ENCODE results near the gene TNFRSF25.

TNFRSF25 gene, protein sequence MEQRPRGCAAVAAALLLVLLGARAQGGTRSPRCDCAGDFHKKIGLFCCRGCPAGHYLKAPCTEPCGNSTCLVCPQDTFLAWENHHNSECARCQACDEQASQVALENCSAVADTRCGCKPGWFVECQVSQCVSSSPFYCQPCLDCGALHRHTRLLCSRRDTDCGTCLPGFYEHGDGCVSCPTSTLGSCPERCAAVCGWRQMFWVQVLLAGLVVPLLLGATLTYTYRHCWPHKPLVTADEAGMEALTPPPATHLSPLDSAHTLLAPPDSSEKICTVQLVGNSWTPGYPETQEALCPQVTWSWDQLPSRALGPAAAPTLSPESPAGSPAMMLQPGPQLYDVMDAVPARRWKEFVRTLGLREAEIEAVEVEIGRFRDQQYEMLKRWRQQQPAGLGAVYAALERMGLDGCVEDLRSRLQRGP

DNA sequence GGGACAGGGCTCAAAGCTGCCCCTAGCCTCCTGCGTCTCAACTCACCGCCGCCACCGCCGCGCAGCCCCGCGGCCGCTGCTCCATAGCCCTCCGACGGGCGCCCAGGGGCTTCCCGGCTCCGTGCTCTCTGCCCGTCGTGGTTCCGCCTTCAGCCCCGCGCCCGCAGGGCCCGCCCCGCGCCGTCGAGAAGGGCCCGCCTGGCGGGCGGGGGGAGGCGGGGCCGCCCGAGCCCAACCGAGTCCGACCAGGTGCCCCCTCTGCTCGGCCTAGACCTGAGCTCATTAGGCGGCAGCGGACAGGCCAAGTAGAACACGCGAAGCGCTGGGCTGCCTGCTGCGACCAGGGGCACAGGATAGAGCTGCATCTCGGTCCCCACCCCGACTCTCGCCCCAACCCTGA is at the start of gene TNFRSF25:
TNFRSF25 (minus strand) TSS at position 151 of the 400 bp plus-strand sequence; CDS start at position 85, 66 bp downstream.
- in situ Hi-C loops (cut with HindIII; ENCODE audit: low sequenced_read_pairs), result no loop called here

DNA sequence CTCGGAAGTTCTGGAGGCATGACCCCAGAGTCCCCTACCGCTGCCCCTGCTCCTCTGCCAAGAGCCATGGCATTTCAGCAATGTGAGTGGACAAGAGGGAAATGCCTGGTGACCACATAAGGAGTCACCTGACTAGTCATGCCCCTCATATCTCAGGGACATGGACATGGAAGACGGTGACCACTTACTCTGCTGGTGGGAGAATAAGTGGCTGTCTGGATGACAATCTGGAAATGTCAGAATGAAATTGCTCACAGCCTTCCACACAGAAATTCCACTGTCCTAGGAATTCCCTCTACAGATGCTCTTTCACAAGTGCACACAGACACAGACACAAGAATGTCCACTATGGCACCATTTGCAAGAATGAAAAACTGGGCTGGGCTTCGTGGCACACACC is 49.8 kb upstream of the TNFRSF25 start:
- in situ Hi-C loops (cut with HindIII; ENCODE audit: low sequenced_read_pairs), result no loop called here

DNA sequence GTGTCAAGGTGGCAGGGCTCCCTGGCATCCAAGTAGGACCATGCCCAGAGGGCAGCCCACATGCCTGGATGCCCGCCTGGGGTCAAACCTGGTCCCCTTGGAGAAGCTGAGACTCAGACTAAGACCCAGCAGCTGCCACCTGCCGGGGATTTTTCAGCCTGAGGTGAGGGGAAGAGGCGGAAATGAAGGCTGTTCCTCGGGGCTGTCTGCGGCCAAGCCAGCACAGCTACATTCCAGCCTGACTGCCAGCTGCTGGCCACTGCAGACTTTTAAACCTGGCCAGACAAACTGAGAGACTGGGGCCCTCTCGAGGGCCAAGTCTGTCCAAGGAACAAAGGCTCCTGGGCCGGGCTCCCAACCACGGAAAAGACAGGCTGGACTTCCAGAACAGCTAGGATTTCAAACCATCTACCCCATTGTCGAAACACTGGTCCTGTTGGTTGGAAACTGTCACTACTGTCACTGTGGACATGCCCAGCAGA is 47.4 kb upstream of the TNFRSF25 start:
- in situ Hi-C loops (cut with HindIII; ENCODE audit: low sequenced_read_pairs), result no loop called here

DNA sequence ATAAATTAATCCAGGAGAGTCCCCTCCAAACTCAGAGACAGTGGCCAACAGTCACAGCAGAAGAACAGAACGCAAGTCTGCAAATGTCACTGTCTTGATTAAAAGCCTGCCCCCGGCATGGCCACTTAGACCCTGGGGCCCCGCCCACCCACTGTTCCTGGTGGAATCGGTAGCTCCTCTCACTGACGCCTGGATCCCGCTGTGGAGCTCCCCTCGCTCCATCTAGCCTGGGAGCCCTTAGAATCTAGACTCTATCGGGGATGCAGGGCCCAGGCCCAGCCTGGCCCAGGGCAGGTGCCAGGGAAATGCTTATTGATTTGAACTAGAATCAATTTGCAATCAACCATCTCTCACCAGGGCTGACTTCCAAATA is 46.9 kb upstream of the TNFRSF25 start:
- in situ Hi-C loops (cut with HindIII; ENCODE audit: low sequenced_read_pairs), result no loop called here

DNA sequence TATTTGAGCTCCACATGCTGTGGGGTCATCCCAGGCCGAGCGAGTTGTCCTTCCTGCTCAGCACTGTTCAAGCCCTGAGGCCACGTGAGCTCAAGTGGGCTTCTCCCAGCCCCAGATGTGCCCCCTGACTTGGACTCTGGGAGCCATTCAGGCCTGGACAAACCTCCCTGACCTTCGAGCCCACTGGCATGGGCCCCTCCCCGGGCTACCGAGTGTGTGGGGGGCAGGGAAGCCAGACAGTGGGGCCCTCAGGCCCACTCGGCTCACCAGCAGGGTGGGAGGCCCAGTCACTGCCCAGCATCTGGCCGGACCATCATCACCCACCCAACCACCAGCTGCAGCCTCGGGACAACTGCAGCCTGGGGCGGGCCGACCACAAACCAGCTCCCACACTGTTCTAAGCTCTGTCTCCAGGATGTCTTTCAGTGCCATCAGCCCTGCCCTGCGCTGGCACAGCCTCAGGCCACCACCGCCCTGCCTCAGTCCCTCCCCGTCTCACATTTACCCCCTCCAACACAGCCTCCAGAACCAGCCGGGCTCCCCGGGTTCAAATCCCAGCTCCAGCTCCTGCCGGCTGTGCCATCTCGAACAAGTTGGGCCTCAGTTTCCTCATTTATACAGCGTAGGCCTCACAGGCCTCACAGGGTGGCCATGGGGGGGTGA is 46.4 kb upstream of the TNFRSF25 start:
- in situ Hi-C loops (cut with HindIII; ENCODE audit: low sequenced_read_pairs), result no loop called here

DNA sequence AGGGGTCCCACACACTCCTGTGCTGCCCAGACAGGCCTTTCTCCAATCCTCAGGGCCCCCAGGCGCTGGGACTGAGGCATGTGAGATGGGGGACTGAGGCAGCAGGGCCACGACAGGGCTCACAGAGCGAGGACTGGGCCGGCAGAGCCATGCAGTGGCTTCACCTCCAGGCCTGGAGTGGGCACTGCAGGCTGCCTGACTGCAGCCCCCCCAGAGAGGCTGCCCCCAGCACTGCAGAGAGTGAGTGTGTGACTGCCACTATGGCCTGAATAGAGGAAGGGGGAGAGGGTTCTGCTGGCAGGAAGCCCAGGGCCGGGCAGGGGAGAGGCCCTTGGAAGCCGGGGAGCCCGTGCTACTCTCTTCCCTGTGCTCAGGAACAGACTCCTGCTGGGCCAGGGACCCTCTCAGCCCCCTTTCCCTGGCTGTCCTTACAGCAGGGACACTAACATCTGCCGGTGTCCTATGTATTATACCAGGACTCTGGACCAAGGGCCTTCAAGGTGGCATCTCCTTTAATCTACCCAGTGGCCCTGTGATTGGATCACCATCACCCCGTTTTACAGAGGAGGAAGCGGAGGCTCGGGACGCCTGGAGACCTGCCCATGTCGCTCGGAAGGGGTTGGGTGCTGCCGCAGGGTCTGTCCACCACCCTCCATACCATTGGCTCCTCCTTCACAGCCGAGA is 45.7 kb upstream of the TNFRSF25 start:
- in situ Hi-C loops (cut with HindIII; ENCODE audit: low sequenced_read_pairs), result no loop called here

DNA sequence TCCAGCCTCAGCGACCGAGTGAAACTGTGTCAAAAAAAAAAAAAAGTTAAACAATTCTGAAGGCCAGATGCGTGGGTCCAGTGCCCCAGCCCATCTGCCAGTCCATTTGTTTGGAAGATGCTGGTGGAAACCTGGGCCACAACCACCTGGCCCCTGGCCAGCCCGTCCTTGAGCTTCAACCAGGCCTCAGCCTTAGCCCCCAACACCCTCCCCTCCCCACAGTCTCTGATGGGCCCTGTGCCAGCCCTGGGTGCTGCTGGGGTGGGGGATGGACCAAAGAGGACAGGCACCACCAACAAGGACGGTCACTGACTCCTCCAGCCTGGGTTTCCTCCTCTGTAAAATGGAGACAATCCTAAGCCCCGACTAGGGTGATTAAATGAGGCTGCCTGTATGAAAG is 45.1 kb upstream of the TNFRSF25 start:
- in situ Hi-C loops (cut with HindIII; ENCODE audit: low sequenced_read_pairs), result no loop called here

DNA sequence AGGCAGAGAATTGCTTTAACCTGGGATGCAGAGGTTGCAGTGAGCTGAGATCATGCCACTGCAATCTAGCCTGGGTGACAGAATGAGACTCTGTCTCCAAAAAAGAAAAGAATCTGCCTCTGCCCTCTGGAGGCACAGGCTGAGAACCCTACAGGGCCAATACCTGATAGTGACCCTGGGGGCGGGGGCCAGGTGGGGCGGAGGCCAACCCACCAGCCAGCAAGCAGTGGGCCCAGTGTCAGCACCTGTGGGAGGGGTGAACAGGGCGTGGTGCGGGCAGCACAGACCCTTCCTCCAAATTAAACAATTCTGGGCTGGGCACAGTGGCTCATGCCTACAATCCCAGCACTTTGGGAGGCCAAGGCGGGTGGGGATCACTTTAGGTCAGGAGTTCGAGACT is 44.5 kb upstream of the TNFRSF25 start:
- in situ Hi-C loops (cut with HindIII; ENCODE audit: low sequenced_read_pairs), result no loop called here

DNA sequence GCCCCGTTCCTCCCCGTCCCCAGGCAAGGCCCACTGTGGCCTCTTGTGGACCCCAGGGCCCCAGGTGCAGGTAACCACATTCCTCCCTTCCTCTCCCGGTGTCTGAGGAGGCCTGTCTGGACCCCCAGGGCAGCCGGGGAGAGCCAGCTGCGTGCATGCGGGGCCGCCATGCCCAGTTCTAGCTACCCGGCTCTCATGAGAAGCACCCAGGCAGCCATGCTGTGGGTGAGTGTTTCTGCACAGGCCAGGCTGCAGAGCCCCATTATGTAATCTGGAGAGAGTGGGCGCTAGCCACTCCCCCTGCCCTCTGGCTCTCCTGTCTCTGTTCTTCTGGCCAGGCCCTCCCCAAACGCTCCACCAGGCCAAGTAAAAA is 43.9 kb upstream of the TNFRSF25 start:
- in situ Hi-C loops (cut with HindIII; ENCODE audit: low sequenced_read_pairs), result no loop called here

DNA sequence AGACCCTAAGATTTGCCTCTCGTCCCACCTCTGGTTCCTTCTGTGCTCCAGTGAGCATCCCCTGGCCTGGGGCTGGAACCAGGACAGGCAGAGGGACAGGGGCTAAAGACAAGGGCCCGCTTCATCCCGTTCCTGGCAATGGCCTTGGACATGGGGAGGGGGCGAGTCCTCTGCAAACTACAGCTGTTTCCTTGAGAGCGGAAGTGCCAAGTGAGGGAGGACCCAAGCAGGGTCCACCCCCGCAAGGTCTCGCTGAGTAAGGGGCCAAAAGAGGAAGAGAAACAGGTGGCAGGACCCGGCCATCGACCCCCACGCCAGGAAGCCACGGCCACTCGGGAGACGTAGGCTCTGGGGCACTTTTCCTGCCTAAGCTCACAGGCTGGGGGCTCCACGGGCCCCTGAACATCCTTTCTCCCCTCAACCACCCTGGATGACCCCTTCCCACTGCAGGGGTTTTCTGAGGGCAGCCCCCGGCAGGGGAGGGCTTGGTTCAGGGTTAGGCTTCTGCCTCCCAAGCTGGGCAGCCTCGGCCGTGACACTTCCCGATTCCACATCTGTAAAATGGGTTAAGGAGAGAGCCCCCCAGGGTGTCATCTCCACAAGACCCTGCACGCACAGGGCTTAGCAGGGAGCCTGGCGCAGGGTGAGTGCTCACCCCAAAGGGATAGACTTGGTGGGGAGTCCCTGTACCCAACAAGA is 43.4 kb upstream of the TNFRSF25 start:
- in situ Hi-C loops (cut with HindIII; ENCODE audit: low sequenced_read_pairs), result no loop called here

DNA sequence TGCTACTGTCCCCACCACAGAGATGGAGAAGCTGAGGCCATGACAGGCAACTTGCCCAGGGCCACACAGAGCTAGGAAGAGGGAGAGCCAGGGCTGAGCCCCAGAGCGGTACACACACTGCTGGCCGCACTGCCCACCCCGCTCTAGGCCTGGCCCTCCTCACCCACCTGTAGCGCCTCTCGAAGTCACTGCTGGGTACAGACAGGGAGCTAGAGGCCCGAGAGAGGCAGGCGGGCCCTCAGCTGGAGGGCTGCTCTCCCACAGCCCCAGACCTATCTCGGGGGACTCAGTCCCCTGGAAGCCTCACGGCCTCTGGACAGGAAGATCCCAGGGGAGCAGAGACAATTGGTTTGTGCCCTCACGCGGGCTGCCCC is 42.8 kb upstream of the TNFRSF25 start:
- in situ Hi-C loops (cut with HindIII; ENCODE audit: low sequenced_read_pairs), result no loop called here

DNA sequence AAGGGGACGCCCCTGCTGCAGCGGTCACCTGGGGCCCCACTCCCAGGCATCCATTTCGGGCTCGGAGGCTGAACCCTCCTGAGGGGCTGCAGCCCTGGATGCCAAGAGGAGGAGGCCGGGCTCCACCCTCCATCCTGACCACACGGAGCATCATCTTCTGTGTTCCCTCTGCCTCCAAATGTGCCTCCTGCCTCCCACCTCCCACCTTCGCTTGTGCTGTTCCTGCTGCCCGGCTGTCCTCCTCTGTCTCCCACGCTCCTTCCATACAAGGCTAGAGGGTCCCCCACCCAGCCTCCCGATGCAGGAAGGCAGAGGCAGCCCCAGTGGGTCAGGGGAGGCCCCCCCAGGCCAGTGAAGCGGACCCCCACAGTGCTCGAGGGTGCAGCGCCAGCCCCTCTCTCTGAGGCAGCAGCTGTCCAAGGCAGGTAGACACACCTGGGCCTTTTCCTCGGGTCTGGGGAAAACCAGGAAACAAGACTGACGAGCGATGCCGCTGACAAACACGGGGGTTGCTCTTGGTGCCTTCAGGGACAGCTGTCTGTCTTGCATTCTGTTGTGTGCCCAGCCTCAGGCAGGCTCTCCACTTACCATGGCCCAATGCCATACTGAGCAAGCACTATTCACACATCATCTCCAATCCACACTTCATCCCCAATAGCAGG is 42.3 kb upstream of the TNFRSF25 start:
- in situ Hi-C loops (cut with HindIII; ENCODE audit: low sequenced_read_pairs), result no loop called here

DNA sequence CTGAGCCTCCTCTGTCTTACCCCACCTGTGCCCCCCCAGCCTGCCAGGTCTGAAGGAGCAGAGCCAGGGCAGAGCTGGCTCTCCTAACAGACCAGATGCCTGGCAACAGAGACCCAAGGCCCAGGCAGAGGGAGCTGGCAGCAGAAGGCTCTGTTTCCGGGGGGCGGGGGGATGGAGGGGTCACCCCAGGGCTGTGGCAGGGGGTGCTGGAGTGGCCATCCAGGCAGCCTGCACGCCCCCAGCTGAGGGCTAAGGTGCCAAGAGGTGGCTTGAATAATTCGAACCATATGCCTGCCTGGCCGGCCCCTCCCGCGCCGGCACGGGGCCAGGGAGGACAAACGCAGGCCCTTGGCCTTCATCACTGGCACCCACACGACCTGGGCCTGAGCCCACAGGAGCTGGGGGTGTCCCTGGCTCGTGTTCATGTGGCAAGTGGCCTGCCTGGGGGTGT is 41.5 kb upstream of the TNFRSF25 start:
- in situ Hi-C loops (cut with HindIII; ENCODE audit: low sequenced_read_pairs), result no loop called here

DNA sequence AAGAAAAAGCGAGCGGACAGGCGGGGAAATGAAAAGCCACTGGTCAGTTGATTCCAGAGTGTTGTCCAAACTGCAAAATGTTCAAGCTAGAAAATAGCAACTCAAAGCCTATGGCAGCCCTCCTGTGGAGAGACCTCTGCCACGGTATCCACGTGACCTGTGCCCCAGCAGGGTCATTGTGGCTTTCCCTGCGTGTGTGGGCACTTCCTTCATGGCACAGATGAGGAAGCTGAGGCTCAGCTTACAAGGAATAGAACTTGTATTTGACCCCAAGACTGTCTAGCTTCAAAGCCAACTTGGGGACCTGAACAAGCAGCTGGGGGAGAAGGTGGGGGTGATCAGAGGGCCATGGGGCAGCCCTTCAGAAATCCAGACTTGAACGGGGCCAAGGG is 41.1 kb upstream of the TNFRSF25 start:
- in situ Hi-C loops (cut with HindIII; ENCODE audit: low sequenced_read_pairs), result no loop called here

DNA sequence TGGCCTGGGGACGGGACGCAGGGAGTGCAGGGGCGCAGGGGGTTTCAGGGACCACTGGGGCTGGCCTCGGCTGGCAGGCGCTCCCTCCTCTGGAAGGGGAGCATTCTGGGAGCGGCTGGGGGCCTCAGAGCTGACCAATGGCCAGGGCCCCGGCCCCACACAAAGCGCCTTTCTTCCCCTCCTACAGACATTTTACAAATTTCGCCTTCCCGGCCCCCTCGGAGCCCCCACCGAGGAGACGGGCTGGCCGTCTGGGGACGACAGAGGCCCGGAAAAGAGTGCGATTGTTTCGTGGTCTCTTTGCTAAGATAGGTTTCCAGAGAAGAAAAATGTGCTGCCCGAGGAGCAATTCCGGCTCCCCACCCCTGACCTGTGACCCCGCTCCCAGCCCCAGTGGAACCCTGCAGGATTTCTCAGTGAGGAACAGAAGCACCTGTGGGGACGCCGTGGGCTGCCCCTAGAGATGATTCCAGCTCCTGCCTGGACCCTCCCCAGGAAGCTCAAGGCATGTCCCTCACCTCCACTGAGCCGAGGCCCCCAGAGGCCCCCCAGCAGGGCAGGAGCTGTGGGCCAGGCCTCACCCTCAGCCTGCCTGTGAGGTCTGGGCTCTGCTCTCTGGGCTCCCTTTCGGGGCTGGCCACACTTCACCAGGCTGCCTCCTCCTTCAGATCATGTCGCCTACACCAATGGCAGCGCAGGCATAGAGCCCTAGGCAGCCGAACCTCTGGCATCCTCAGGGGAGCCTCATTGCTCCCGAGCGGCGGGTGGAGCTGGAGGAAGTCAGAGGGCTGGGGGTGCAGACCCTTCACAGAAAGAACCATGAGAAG is 40.5 kb upstream of the TNFRSF25 start:
- in situ Hi-C loops (cut with HindIII; ENCODE audit: low sequenced_read_pairs), result no loop called here

DNA sequence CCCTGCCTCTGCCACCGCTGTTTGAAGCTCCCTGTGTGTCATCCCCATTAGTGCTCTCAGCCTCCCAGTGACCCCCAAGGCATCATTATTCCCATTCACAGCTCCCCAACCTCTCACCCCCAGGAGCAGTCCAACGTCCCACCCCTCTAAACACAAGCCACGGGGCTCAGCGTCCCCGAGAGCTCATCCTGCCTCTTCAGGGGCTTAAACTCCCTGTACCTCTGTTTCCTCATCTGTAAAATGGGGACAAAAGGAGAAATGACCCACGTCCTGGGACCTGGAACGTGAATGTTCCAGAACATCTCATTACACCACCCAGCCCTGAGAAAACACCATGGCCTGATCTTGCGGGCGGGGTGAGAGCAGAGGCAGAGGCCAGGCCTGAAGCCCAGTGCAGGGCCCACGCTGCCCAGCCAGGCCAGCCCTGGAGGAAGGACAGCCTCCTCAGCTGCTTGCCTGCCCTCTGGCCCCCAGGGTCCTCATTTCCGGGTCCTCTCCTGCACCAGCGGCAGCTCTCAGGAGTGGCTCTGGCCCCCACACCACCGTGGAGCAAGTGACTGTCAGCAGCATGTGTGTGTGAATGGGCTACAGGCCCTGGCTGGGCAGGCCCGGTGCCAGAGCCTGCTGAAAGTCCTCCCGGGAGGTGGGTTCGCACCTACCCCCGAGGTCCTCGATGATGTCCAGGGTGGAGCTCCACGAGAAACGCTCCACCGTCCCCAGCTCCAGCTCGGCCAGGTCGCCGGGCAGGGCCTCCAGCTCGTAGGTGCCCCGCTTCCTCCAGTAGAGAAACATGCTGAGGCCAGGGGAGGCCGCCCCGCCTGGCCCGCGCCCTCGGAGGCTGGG is 39.6 kb upstream of the TNFRSF25 start:
- in situ Hi-C loops (cut with HindIII; ENCODE audit: low sequenced_read_pairs), result no loop called here

DNA sequence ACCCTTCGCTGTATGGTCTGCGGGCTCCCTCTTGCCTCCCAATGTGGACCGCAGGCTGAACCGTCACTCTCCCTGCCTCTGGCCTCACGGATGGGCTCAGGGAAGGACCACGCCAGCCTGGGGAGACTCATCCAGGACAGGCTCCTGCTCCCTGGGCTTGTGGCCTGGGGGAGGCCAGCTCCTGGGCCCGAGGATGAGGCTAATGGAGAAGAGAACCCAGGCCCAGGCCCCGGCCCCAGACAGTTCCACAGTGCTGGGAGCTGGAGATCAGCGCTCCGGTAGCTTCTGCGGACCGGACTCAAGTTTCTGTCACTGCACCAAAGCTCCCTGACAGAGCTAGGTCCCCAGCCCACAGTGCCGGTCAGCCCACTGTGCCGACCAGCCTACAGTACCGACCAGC is 38.9 kb upstream of the TNFRSF25 start:
- in situ Hi-C loops (cut with HindIII; ENCODE audit: low sequenced_read_pairs), result no loop called here

DNA sequence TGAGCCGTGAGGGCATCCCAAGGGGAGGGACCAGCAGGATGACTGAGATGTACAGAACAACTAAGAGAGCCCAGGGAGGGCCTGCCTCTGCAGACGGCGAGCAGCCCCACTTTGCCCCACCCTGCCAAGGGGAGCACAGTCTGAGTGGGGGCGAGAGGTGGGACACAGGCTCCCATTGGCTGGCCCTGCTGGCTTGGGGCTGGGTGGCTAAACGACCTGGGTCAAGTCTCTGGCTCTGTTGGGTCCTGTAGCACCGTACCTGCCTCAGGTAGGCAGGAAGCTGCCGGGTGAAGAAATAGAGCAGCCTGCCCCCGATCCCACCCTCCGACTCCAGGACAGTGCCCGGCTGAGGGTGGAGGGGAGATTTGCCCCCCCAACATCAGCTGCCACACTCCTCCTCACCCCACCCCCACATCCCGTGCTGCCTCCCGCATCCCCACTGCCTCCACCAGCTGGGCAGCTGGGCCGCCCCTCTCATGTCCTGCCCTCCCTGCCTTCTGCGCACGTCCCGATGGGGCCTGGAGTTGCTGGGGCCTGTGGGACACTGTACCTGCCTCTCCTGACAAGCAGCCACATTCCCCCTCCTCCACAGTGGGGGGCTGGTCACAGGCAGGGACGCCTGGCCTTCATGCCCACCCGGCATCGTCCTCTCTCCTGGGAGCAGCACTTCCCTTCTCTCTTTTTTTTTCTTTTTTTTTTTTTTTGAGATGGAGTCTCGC is 38.1 kb upstream of the TNFRSF25 start:
- in situ Hi-C loops (cut with HindIII; ENCODE audit: low sequenced_read_pairs), result no loop called here
